Epidermal melanocyte (primary cell): Measurements from ENCODE around the gene RPL10A.

ENCODE experiments used
- DNase-seq: peaks from one replicate; pipeline ENCODE4 v3.0.0; 2011; ENCODE audit warnings: low spot score; ENCODE audit not compliant: insufficient read length

RPL10A gene

GRCh38 chr6:35474942-35475570 is 6.9 kb downstream of the RPL10A start:
- DNase-seq: no peak

GRCh38 chr6:35475573-35475972 is 7.4 kb downstream of the RPL10A start:
- DNase-seq: no peak

- no peak for DNase-seq
Measured at GRCh38 chr6:35476004-35476403, 7.8 kb downstream of the RPL10A start.

- no peak for DNase-seq
Measured at GRCh38 chr6:35477028-35477427, 8.8 kb downstream of the RPL10A start.

- no peak for DNase-seq
Measured at GRCh38 chr6:35477551-35478179, 9.5 kb downstream of the RPL10A start.

- DNase-seq: no peak
Measured at GRCh38 chr6:35478259-35478658, 10.1 kb downstream of the RPL10A start.

GRCh38 chr6:35480176-35480575 is 12.0 kb downstream of the RPL10A start:
- DNase-seq: no peak

- no peak for DNase-seq
Measured at GRCh38 chr6:35481226-35481625, 13.0 kb downstream of the RPL10A start.

GRCh38 chr6:35483062-35483461 is 14.9 kb downstream of the RPL10A start:
- DNase-seq: no peak

GRCh38 chr6:35483490-35483889 is 15.3 kb downstream of the RPL10A start:
- no peak for DNase-seq

- no peak for DNase-seq
Measured at GRCh38 chr6:35483893-35484645, 15.9 kb downstream of the RPL10A start.

GRCh38 chr6:35484921-35485392 is 16.8 kb downstream of the RPL10A start:
- DNase-seq: no peak

- DNase-seq: no peak
Measured at GRCh38 chr6:35485402-35485877, 17.2 kb downstream of the RPL10A start.

- no peak for DNase-seq
Measured at GRCh38 chr6:35486005-35486925, 18.1 kb downstream of the RPL10A start.

GRCh38 chr6:35487658-35488516 is 19.7 kb downstream of the RPL10A start:
- no peak for DNase-seq

GRCh38 chr6:35488517-35488862 is 20.3 kb downstream of the RPL10A start:
- DNase-seq: no peak

GRCh38 chr6:35489066-35489465 is 20.9 kb downstream of the RPL10A start:
- DNase-seq: no peak

GRCh38 chr6:35489995-35490791 is 22.0 kb downstream of the RPL10A start:
- DNase-seq: no peak

- DNase-seq: no peak
Measured at GRCh38 chr6:35490821-35491557, 22.8 kb downstream of the RPL10A start.
